ENCODE measurements around the gene MYBBP1A. TPM values are rescaled to one million over a fixed set of nuclear protein-coding genes. Genes with fewer than 3 reads are reported as not detected.

The MYBBP1A gene
- total and polyA plus RNA-seq, 2 of the 8 experiments (the other 6 are each of a cell fraction or from before 2014, with no cell fraction given), result 46.8 to 151 TPM

DNA sequence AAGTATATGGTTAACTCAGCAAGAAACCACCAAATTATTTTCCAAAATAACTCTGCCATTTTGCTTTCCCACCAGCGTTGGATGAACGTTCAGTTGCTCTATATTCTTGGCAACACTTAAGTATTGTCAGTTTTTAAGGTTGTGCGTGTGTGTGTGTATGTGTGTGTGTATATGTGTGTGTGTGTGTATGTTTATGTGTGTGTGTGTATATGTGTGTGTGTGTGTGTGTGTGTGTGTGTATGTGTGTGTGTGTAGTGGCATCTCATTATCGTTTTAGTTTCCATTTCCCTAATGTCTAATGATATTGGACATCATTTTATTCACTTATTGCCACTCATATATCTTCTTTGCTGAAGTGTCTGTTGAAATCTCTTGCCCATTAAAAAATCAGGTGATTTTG, 17.9 kb upstream of the MYBBP1A start:
- Histone ChIP-seq H2BK5ac (ENCODE audit: low read depth, low read length) (no peak overlapping the region), H3K27ac (ENCODE audit: low read depth, low read length) (no peak overlapping the region), H3K14ac (ENCODE audit: insufficient read length) (no peak overlapping the region), H3K18ac (ENCODE audit: extremely low read depth, low read length) (no peak overlapping the region), H3K9me3 (ENCODE audit: insufficient read depth in 2 of 2, low read depth in 1 of 2, low read length in 1 of 2) (no peaks in the 10 kb centered on the region), H2AK5ac (ENCODE audit: low read depth, low read length) (no peak overlapping the region), H4K20me1 (replicated peaks in 1 of 2; ENCODE audit: control insufficient read depth in 1 of 2, insufficient read depth in 2 of 2, low read length in 2 of 2) (no peaks in the 10 kb centered on the region), H3K9ac (replicated peaks in 1 of 4; ENCODE audit: extremely low read depth in 1 of 4, low read depth in 3 of 4, low read length in 3 of 4) (no peak overlapping the region), H3K27me3 (replicated peaks in 1 of 4; ENCODE audit: control insufficient read depth in 3 of 4, extremely low read depth in 1 of 4, insufficient read depth in 3 of 4, low read length in 3 of 4) (no peaks in the 10 kb centered on the region), H3K36me3 (ENCODE audit: control insufficient read depth in 2 of 4, insufficient read depth in 4 of 4, low read length in 3 of 4) (no peaks in the 10 kb centered on the region), H3K4me3 (ENCODE audit: extremely low read depth in 1 of 4, insufficient read depth in 2 of 4, low read depth in 3 of 4, low read length in 4 of 4) (no peak overlapping the region), H4K8ac (ENCODE audit: extremely low read depth, insufficient read depth, low read length) (no peak overlapping the region), H2AFZ (ENCODE audit: low read length) (no peak overlapping the region), H3K4ac (replicated peaks; ENCODE audit: insufficient read length, low read depth, low read length) (no peak overlapping the region), H3K79me2 (ENCODE audit: control insufficient read depth in 1 of 2, insufficient read depth in 2 of 2, low read length in 2 of 2) (no peaks in the 10 kb centered on the region), H3K23me2 (ENCODE audit: low read depth, low read length) (no peaks in the 10 kb centered on the region; the same call in 1 of the 2 replicates), H3K4me1 (replicated peaks in 1 of 4; ENCODE audit: control insufficient read depth in 3 of 4, insufficient read depth in 4 of 4, low read length in 3 of 4) (peaks cover 9 to 23% (median 16%) of the 10 kb centered on the region in 4 experiments), H4K5ac (ENCODE audit: insufficient read length, low read depth, low read length) (no peak overlapping the region), H3K56ac (replicated peaks; ENCODE audit: insufficient read length, low read depth, low read length) (no peak overlapping the region), H3K79me1 (ENCODE audit: low read depth, low read length) (no peaks in the 10 kb centered on the region), H2BK12ac (ENCODE audit: low read depth, low read length) (no peak overlapping the region), H2BK20ac (ENCODE audit: low read length) (no peak overlapping the region), H2BK15ac (ENCODE audit: low read length) (no peak overlapping the region), H2BK120ac (replicated peaks; ENCODE audit: low read depth, low read length) (no peak overlapping the region), H3K4me2 (ENCODE audit: insufficient read depth in 1 of 2, low read depth in 2 of 2, low read length in 2 of 2) (no peak overlapping the region), H3K23ac (ENCODE audit: insufficient read length) (no peak overlapping the region), H4K91ac (replicated peaks; ENCODE audit: insufficient read length, low read length) (no peak overlapping the region)
- ChIA-PET CTCF (ENCODE audit: partially characterized antibody) (interaction anchor here (0.9 to 1.2 kb wide), 2 partner anchors 11 to 22 kb away, joined by 4 read pairs; partner anchors contain the start of gene SMTNL2), POLR2A (ENCODE audit: partially characterized antibody) (no interaction called here)
- TF ChIP-seq, protein P1, sequence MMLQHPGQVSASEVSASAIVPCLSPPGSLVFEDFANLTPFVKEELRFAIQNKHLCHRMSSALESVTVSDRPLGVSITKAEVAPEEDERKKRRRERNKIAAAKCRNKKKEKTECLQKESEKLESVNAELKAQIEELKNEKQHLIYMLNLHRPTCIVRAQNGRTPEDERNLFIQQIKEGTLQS (IDR thresholded peaks at IDR 0.05; ENCODE audit: insufficient read depth, low read depth, low read length), result no peak
- TF ChIP-seq JUND (IDR thresholded peaks at IDR 0.05; ENCODE audit: low read length) (no peak), BRCA1 (IDR thresholded peaks at IDR 0.05; ENCODE audit: low read depth, low read length) (no peak), RNF2 (IDR thresholded peaks at IDR 0.05; ENCODE audit: borderline replicate concordance, low read depth, low read length, missing control alignments, poor library complexity, severe bottlenecking) (no peak), HDAC6 (IDR thresholded peaks at IDR 0.05; ENCODE audit: low read depth, low read length) (no peak), SIRT6 (IDR thresholded peaks at IDR 0.05; ENCODE audit: low read length) (no peak), SP1 (IDR thresholded peaks at IDR 0.05; ENCODE audit: low read depth, low read length) (no peak), TAF7 (optimal IDR thresholded peaks at IDR 0.05; ENCODE audit: borderline replicate concordance, low read depth, low read length) (no peak), EP300 (IDR thresholded peaks at IDR 0.05; ENCODE audit: borderline replicate concordance in 1 of 2, low read depth in 2 of 2, low read length in 2 of 2) (no peak), RFX5 (IDR thresholded peaks at IDR 0.05; ENCODE audit: borderline replicate concordance, low read depth, low read length) (no peak), SP2 (IDR thresholded peaks at IDR 0.05; ENCODE audit: low read length) (no peak), KDM1A (IDR thresholded peaks at IDR 0.05; ENCODE audit: borderline replicate concordance, low read length) (no peak)
- TF ChIP-seq, protein P2, sequence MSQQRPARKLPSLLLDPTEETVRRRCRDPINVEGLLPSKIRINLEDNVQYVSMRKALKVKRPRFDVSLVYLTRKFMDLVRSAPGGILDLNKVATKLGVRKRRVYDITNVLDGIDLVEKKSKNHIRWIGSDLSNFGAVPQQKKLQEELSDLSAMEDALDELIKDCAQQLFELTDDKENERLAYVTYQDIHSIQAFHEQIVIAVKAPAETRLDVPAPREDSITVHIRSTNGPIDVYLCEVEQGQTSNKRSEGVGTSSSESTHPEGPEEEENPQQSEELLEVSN (IDR thresholded peaks at IDR 0.05), result no peak
- FAIRE-seq (no peak), DNase-seq (ENCODE audit: low read depth in 1 of 2, low spot score in 2 of 2) (no peak)
- 88% methylated on average over 4 of the region's 4 CpGs; no CpG with 5 or more reads in 1 of the 2 experiments for WGBS, 2 experiments (ENCODE audit: extremely low coverage in 1 of 2, insufficient coverage in 1 of 2, insufficient read length in 1 of 2, insufficient replicate concordance in 2 of 2, low coverage in 1 of 2, low lambda C conversion rate in 2 of 2, missing lambda C conversion rate in 1 of 2)
